ENCODE measurements around the gene TAF5L.

The TAF5L gene

GRCh38 chr1:229661022-229661877, 35.3 kb upstream of the TAF5L start:
- peak; percentile 85 for DNase-seq (ENCODE audit: low read depth)
- peaks cover 40% of the 10 kb centered on the region for H3K36me3 ChIP-seq (ENCODE audit: control insufficient read depth, insufficient read depth, low read length, severe bottlenecking)

GRCh38 chr1:229657993-229658755, 32.3 kb upstream of the TAF5L start:
- no peaks in the 10 kb centered on the region for H3K4me1 ChIP-seq (ENCODE audit: control insufficient read depth, insufficient read depth, low read length)
- peaks cover 63% of the 10 kb centered on the region for H3K36me3 ChIP-seq (ENCODE audit: control insufficient read depth, insufficient read depth, low read length, severe bottlenecking)
- no peak for DNase-seq (ENCODE audit: low read depth)
- H3K9me3 ChIP-seq (ENCODE audit: control insufficient read depth, low read length) = no peaks in the 10 kb centered on the region
- H3K27me3 ChIP-seq (replicated peaks; ENCODE audit: control insufficient read depth, insufficient read depth, low read length) = no peaks in the 10 kb centered on the region
- no peak overlapping the region for H3K9ac ChIP-seq (ENCODE audit: low read length)
- H3K4me3 ChIP-seq (ENCODE audit: low read length) = no peak overlapping the region

More at GRCh38 chr1:229661022-229661877, 35.3 kb upstream of the TAF5L start:
- no peaks in the 10 kb centered on the region for H3K27me3 ChIP-seq (replicated peaks; ENCODE audit: control insufficient read depth, insufficient read depth, low read length)
- H3K9ac ChIP-seq (ENCODE audit: low read length) = no peak overlapping the region
- no peak overlapping the region for H3K4me3 ChIP-seq (ENCODE audit: low read length)
- H3K9me3 ChIP-seq (ENCODE audit: control insufficient read depth, low read length) = no peaks in the 10 kb centered on the region
- no peaks in the 10 kb centered on the region for H3K4me1 ChIP-seq (ENCODE audit: control insufficient read depth, insufficient read depth, low read length)

- peaks cover 75% of the 10 kb centered on the region for H3K36me3 ChIP-seq (ENCODE audit: control insufficient read depth, insufficient read depth, low read length, severe bottlenecking)
Measured at GRCh38 chr1:229655781-229656180, 29.9 kb upstream of the TAF5L start.

GRCh38 chr1:229653420-229653819, 27.5 kb upstream of the TAF5L start:
- DNase-seq (ENCODE audit: low read depth) = no peak
- Histone ChIP-seq H3K9ac (ENCODE audit: low read length) (no peak overlapping the region), H3K4me3 (ENCODE audit: low read length) (no peak overlapping the region), H3K36me3 (ENCODE audit: control insufficient read depth, insufficient read depth, low read length, severe bottlenecking) (peaks cover 74% of the 10 kb centered on the region), H3K27me3 (replicated peaks; ENCODE audit: control insufficient read depth, insufficient read depth, low read length) (no peaks in the 10 kb centered on the region), H3K4me1 (ENCODE audit: control insufficient read depth, insufficient read depth, low read length) (peaks cover 4% of the 10 kb centered on the region), H3K9me3 (ENCODE audit: control insufficient read depth, low read length) (no peaks in the 10 kb centered on the region)

More at GRCh38 chr1:229655781-229656180, 29.9 kb upstream of the TAF5L start:
- DNase-seq (ENCODE audit: low read depth) = no peak
- H3K4me3 ChIP-seq (ENCODE audit: low read length) = no peak overlapping the region
- no peaks in the 10 kb centered on the region for H3K27me3 ChIP-seq (replicated peaks; ENCODE audit: control insufficient read depth, insufficient read depth, low read length)
- peaks cover 2% of the 10 kb centered on the region for H3K4me1 ChIP-seq (ENCODE audit: control insufficient read depth, insufficient read depth, low read length)
- H3K9ac ChIP-seq (ENCODE audit: low read length) = no peak overlapping the region
- H3K9me3 ChIP-seq (ENCODE audit: control insufficient read depth, low read length) = no peaks in the 10 kb centered on the region

GRCh38 chr1:229651546-229651945, 25.6 kb upstream of the TAF5L start:
- Histone ChIP-seq H3K4me3 (ENCODE audit: low read length) (no peak overlapping the region), H3K27me3 (replicated peaks; ENCODE audit: control insufficient read depth, insufficient read depth, low read length) (no peaks in the 10 kb centered on the region), H3K4me1 (ENCODE audit: control insufficient read depth, insufficient read depth, low read length) (peaks cover 4% of the 10 kb centered on the region), H3K9me3 (ENCODE audit: control insufficient read depth, low read length) (no peaks in the 10 kb centered on the region), H3K36me3 (ENCODE audit: control insufficient read depth, insufficient read depth, low read length, severe bottlenecking) (peaks cover 78% of the 10 kb centered on the region), H3K9ac (ENCODE audit: low read length) (no peak overlapping the region)
- DNase-seq (ENCODE audit: low read depth) = no peak

- Histone ChIP-seq H3K9ac (ENCODE audit: low read length) (no peak overlapping the region), H3K36me3 (ENCODE audit: control insufficient read depth, insufficient read depth, low read length, severe bottlenecking) (peaks cover 79% of the 10 kb centered on the region), H3K27me3 (replicated peaks; ENCODE audit: control insufficient read depth, insufficient read depth, low read length) (no peaks in the 10 kb centered on the region)
Measured at GRCh38 chr1:229650045-229650444, 24.1 kb upstream of the TAF5L start.

GRCh38 chr1:229648406-229648805, 22.5 kb upstream of the TAF5L start:
- DNase-seq (ENCODE audit: low read depth) = no peak
- peaks cover 78% of the 10 kb centered on the region for H3K36me3 ChIP-seq (ENCODE audit: control insufficient read depth, insufficient read depth, low read length, severe bottlenecking)
- H3K4me1 ChIP-seq (ENCODE audit: control insufficient read depth, insufficient read depth, low read length) = peaks cover 17% of the 10 kb centered on the region
- H3K9me3 ChIP-seq (ENCODE audit: control insufficient read depth, low read length) = no peaks in the 10 kb centered on the region
- H3K4me3 ChIP-seq (ENCODE audit: low read length) = no peak overlapping the region
- no peak overlapping the region for H3K9ac ChIP-seq (ENCODE audit: low read length)
- no peaks in the 10 kb centered on the region for H3K27me3 ChIP-seq (replicated peaks; ENCODE audit: control insufficient read depth, insufficient read depth, low read length)

More at GRCh38 chr1:229650045-229650444, 24.1 kb upstream of the TAF5L start:
- peaks cover 4% of the 10 kb centered on the region for H3K4me1 ChIP-seq (ENCODE audit: control insufficient read depth, insufficient read depth, low read length)
- no peak overlapping the region for H3K4me3 ChIP-seq (ENCODE audit: low read length)
- DNase-seq (ENCODE audit: low read depth) = no peak
- no peaks in the 10 kb centered on the region for H3K9me3 ChIP-seq (ENCODE audit: control insufficient read depth, low read length)

- DNase-seq (ENCODE audit: low read depth) = no peak
- Histone ChIP-seq H3K4me1 (ENCODE audit: control insufficient read depth, insufficient read depth, low read length) (peaks cover 18% of the 10 kb centered on the region), H3K36me3 (ENCODE audit: control insufficient read depth, insufficient read depth, low read length, severe bottlenecking) (peaks cover 55% of the 10 kb centered on the region)
Measured at GRCh38 chr1:229645324-229645993, 19.5 kb upstream of the TAF5L start.

GRCh38 chr1:229643996-229644745, 18.2 kb upstream of the TAF5L start:
- Histone ChIP-seq H3K4me1 (ENCODE audit: control insufficient read depth, insufficient read depth, low read length) (peaks cover 18% of the 10 kb centered on the region), H3K36me3 (ENCODE audit: control insufficient read depth, insufficient read depth, low read length, severe bottlenecking) (peaks cover 52% of the 10 kb centered on the region), H3K27me3 (replicated peaks; ENCODE audit: control insufficient read depth, insufficient read depth, low read length) (no peaks in the 10 kb centered on the region), H3K9me3 (ENCODE audit: control insufficient read depth, low read length) (no peaks in the 10 kb centered on the region), H3K9ac (ENCODE audit: low read length) (peak overlapping the region; percentile 47), H3K4me3 (ENCODE audit: low read length) (no peak overlapping the region)
- DNase-seq (ENCODE audit: low read depth) = peak; percentile 9

More at GRCh38 chr1:229645324-229645993, 19.5 kb upstream of the TAF5L start:
- no peaks in the 10 kb centered on the region for H3K9me3 ChIP-seq (ENCODE audit: control insufficient read depth, low read length)
- H3K4me3 ChIP-seq (ENCODE audit: low read length) = no peak overlapping the region
- no peak overlapping the region for H3K9ac ChIP-seq (ENCODE audit: low read length)
- no peaks in the 10 kb centered on the region for H3K27me3 ChIP-seq (replicated peaks; ENCODE audit: control insufficient read depth, insufficient read depth, low read length)

GRCh38 chr1:229642970-229643369, 17.0 kb upstream of the TAF5L start:
- Histone ChIP-seq H3K9ac (ENCODE audit: low read length) (no peak overlapping the region), H3K9me3 (ENCODE audit: control insufficient read depth, low read length) (no peaks in the 10 kb centered on the region), H3K4me3 (ENCODE audit: low read length) (no peak overlapping the region), H3K36me3 (ENCODE audit: control insufficient read depth, insufficient read depth, low read length, severe bottlenecking) (peaks cover 49% of the 10 kb centered on the region), H3K27me3 (replicated peaks; ENCODE audit: control insufficient read depth, insufficient read depth, low read length) (no peaks in the 10 kb centered on the region), H3K4me1 (ENCODE audit: control insufficient read depth, insufficient read depth, low read length) (peaks cover 18% of the 10 kb centered on the region)
- DNase-seq (ENCODE audit: low read depth) = no peak
